NCI-H128 (cell line): Measurements from ENCODE around the gene CDIPT.

Experiments
- DNase-seq: peaks from one replicate; lab custom pipeline; 2025; ENCODE audit not compliant: unreplicated experiment; lab: John Stamatoyannopoulos, UW

Gene CDIPT

GRCh38 chr16:29811896-29812665 is 50.9 kb downstream of the CDIPT start, which contains the start of gene PRRT2:
Gene PRRT2, plus strand, starts transcription at chr16:29812193. Its CDS starts 862 bp downstream, at chr16:29813055.
- DNase-seq = no peak

- peak; percentile 77 for DNase-seq
Observed at GRCh38 chr16:29811170-29811895, 51.7 kb downstream of the CDIPT start.

DNA sequence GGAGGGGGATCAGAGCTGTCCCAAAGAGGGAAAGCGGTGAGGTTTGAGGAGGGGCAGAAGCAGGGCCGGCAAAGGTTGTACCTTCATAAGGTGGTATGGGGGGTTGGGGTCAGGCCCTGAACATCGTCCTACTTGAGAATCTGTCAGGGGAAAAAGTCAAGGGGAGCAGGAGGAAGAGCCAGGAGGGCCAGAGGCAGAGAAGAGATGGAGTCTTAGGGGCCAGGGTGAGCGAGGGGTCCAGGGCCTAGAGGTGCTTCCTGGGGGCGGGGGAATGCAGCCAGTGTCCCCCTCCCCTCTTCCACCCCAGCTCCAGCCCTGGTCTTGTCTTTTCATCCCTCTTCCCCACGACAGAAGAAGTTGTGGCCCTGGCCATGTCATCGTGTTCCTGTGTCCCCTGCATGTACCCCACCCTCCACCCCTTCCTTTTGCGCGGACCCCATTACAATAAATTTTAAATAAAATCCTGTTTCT is 52.3 kb downstream of the CDIPT start:
- no peak for DNase-seq

GRCh38 chr16:29809850-29810698 is 53.0 kb downstream of the CDIPT start:
- DNase-seq = no peak

DNA sequence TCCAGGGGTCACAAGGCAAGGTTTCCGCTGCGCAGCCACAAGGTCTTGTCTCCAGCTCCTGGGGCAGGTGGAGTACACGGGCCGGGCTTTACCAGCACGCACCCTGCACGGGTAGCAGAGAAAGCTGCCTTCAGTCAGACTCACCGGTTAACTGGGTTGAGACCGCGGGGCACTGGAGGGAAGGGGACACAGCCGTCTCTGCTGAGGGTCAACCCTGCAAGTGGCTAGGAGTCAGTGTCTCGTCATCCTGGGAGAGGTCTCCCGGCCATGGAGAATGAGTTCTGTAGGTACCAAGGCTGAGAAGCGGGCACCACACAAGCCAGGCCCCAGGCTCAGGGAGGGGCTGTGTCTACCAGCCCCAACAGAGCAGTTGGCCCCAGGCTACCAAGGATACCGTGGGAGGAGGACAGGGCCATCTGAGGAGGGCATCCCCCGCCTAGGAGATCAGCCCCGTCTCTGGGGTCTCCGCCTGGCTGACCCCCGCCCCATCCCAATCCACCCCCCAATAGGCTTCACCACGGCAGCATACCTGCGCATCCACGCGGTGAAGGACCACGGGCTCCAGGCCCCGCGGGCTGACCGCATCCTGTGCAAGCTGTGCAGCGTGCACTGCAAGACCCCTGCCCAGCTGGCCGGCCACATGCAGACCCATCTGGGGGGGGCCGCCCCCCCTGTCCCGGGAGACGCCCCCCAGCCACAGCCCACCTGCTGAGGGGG is 53.8 kb downstream of the CDIPT start:
- no peak for DNase-seq
